Measurements from ENCODE around the gene MAGI1.

- no peak for TF ChIP-seq POLR2A (IDR thresholded peaks at IDR 0.05)
- TF ChIP-seq CTCF (IDR thresholded peaks at IDR 0.05), result no peak
- no peak for TF ChIP-seq POLR2AphosphoS5 (IDR thresholded peaks at IDR 0.05)
These were observed 242.0 kb downstream of the MAGI1 start for GRCh38 chr3:65796676-65797075.

All from breast epithelium (tissue), 3 donors.